ENCODE measurements around the gene RHOA.
A peak's percentile ranks its signal among the peaks of the same experiment; 100 is the strongest.

The RHOA gene

DNA sequence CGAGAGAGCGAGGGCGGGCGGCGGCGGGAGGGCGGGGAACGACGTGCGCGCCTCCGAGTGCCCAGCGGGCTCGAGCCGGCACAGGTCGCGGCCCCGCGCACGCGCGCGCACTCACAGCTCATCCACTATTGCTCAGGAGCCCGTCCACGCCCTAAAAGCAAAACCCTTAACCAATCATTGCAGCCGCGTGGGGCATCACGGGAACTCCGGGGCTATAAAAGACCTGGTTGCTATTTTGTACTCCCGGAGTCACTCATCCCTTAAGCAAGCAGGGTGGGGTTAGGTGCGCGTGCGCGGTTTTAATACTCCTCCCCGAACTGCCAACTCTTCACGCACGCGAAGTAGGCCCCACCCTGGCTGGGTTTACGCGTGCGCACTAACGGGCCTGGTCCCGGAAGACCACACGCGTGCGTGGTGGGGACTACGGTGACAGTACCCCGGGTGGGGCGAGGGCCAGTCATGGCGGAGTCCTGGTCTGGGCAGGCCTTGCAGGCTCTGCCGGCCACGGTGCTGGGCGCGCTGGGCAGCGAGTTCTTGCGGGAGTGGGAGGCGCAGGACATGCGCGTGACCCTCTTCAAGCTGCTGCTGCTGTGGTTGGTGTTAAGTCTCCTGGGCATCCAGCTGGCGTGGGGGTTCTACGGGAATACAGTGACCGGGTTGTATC is at the start of gene RHOA, which contains the start of gene TCTA:
Gene RHOA (minus strand): TSS at position 9 of the 664 bp plus-strand sequence. CDS start 36,387 bp downstream, outside the sequence.
Gene TCTA (plus strand): TSS at position 456 of the 664 bp plus-strand sequence. CDS start 4 bp downstream, at position 460.
- peak; percentile 99 for DNase-seq (ENCODE audit: low read depth)

DNA sequence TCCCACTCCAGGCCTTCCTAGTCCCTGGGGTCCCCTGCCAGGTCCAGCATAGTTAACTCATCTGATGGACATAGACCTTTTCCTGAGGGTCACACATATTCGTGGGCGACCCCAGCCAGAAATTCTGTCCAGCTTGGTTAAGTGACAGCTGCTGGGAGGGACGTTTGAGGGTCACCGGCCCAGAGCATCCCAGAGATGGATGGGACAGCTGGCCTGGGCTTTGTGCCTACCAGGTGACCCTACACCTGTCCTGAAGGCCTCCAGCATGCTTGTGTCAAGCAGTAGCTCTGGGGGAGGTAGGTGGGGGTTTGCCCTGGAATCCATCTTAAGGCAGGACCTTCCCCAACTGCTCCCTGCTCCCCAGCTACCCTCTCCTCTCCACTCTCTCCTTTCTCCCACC is 49.2 kb upstream of the RHOA start:
- DNase-seq (ENCODE audit: low read depth) = no peak

DNA sequence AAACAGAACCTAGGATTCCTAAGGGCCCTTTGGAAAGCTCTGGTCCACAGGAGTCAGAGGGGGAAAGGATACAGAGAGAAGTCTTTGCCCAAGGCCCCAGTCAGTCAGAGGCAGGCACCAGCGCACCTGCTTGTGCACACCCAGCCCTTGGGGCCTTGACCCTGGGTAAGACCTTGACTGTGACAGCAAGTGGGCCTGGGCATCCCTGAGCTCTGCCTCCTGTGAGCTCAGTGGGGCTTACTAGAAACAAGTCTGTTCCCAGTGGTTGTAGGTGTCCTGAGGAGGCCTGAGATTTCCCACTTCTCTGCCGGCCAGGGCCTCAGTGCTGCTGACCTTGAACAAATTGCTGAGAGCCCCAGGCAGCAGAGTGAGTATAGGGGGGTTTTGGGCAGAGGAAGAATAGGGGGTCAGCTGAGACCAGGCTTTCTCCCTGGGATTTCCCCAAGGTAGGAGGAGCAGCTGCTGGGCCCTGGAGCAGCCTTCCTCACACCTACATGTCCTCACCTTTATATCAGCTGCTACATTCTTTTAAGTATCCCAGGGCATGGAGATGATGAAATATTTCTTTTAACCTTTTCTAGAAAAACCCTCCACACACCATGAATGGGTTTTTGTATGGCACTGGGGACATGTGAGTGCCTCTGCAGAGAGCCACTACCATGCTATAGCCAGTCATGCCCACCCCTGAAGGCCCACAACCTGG is 48.6 kb upstream of the RHOA start:
- no peak for DNase-seq (ENCODE audit: low read depth)

DNA sequence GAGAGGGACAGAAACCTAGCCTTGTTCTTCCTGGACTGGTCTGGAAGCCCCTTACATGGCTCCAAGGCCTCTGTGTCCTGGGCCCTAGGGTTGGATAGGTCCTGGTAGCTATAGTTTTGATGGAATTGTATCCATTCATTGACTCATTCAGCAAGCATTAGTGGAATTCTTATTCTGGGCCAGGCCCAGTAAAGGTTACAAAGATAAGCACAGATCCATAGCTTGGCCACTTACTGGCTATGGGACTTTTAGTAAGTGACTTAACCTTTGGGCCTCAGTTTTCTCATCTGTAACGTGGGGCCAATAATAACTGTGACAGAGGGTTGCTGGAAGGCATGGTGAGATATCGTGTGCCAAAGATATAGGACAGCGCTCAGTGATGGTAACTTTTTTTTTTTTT is 44.7 kb upstream of the RHOA start:
- DNase-seq (ENCODE audit: low read depth) = no peak

DNA sequence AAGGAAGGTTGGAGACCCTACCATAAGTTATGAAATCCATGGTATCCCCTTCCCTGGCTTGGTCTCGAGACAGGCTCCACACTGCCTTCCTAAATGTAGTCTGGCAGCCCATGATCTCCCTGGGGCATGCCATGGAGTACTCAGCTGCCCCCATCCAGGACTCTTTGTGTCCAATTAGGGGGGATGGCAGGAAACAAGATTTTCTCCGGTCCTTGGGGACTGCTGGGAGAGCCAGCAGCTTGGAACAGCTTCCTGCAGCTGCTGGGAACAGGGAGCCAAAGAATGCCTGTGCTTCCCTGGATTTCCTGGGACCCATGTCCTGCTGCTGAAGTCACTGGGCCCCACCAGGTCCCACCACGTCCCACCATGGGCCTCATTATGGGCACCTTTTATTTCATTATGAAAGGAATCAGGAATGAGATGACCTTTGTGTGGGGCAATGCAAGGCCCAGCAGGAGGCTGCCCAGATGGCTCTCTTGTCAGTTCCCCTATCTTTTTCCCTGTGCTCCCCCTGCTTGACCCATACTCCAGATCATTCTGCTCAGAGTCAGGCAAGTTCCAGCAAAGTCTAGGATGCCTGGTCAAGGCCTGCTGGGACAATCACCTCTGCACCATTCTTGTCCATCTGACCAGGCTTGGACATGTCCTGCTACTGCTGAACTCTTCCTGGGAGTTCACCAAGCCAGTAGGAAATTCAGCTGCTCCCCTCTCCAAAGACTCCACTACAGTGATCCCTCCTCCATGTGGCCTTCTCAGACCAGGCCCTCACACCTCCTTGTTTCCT is 43.3 kb upstream of the RHOA start:
- no peak for DNase-seq (ENCODE audit: low read depth)

DNA sequence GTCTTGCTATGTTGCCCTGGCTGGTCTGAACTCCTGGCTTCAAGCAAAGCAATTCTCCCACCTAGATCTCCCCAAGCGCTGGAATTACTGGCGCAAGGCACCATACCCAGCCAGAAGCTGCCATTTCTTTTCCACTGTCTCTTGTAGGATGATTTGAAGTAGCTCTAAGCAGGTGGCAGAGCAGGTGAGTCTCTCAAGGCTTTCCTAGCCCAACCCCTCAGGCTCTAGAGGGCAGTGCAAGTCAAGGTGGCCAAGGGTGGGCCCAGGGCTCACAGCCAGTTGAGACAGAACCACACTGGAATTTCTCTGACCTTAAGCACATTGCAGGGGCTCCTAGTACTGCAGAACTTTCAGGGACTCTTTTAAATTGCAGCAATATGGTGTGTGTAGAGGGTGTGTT is 42.7 kb upstream of the RHOA start:
- DNase-seq (ENCODE audit: low read depth) = no peak

DNA sequence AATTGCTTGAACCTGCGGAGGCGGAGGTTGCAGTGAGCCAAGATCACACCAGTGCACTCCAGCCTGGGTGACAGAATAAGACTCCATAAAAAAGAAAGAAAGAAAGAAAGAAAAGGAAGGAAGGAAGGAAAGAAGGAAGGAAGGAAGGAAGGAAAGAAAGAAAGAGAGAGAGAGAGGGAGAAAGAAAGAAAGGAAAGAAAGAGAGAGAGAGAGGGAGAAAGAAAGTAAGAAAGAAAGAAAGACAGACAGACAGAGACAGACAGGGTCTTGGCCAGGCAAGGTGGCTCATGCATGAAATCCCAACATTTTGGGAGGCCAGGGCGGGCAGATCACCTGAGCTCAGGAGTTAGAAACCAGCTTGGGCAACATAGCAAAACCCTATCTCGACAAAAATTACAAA is 41.8 kb upstream of the RHOA start:
- no peak for DNase-seq (ENCODE audit: low read depth)

DNA sequence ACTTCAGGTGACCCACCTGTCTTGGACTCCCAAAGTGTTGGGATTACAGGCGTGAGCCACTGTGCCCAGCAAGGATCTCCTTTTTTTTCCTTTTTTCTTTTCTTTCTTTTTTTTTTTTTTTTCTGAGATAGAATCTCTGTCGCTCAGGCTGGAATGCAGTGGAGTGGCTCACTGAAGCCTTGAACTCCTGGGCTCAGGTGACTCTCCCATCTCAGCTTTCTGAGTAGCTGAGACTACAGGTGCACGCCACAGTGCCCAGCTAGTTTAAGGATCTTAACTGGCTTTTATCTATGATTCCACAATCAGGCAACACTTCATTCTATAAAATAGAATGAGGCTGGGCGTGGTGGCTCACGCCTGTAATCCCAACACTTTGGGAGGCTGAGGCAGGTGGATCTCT is 33.6 kb upstream of the RHOA start:
- no peak for DNase-seq (ENCODE audit: low read depth)

DNA sequence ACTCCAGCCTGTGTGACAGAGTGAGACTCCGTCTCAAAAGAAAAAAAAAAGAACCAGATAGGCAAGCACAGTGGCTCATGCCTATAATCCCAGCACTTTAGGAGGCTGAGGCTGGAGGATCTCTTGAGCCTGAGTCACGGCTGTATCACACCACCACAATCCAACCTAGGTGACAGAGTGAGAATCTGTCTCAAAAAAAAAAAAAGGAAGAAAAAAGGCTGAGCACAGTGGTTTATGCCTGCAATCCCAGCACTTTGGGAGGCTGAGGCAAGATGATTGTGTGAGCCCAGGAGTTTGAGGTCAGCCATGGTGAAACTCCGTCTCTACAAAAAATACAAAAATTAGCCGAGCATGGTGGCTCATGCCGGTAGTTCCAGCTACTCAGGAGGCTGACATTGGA is 23.0 kb upstream of the RHOA start:
- no peak for DNase-seq (ENCODE audit: low read depth)

DNA sequence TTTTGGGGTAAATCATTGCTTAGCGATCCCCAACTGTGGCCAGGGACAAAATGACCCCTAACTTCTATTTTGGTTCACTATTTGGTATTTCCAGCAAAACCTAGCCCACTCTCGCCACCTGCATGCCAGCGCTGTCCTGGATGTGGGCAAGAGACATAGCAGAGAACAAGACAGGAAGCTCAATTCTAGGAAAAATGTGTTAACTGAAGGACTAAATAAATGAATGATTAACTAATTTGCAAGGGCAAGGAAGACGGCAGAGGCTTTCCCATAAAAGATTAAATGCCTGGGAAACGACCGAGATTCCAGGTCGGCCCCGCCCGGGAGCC is 16.9 kb upstream of the RHOA start:
- DNase-seq (ENCODE audit: low read depth) = no peak

DNA sequence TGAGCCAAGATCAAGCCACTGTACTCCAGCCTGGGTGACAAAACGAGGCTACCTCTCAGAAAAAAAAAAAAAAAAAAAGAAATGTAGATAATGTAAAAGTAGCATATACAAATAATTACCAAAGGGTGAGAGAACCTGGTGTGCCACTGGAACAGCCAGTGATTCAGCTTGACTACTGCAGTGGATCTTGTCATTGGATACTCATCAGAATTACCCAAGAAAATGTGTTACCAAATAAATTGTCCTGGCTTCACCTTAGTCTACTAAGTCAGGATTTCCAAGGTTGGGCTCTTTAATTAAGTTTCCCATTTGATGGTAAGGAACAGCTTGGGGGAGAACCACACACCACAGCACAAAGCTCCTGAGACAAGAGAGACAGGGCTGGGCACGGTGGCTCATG is 15.8 kb upstream of the RHOA start:
- no peak for DNase-seq (ENCODE audit: low read depth)

DNA sequence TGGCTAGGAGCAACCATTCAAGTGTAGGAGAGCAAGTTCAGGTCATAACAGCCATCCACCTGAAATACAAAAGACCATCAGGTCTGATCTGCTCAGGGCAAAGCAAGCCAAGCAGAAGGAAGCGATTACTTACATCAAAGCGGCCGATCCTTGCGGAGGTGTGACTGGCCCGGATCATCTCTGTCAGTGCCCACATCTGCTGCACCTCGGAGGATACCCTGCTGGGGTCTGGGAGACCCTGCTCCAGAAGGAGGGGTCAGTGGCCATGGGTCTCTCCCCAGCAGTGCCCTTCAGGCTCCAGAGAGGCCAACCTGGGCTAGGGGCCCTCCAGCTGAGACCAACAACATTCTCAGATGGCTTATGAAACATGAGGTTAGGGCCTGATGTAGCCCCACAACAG is 13.0 kb upstream of the RHOA start:
- no peak for DNase-seq (ENCODE audit: low read depth)

DNA sequence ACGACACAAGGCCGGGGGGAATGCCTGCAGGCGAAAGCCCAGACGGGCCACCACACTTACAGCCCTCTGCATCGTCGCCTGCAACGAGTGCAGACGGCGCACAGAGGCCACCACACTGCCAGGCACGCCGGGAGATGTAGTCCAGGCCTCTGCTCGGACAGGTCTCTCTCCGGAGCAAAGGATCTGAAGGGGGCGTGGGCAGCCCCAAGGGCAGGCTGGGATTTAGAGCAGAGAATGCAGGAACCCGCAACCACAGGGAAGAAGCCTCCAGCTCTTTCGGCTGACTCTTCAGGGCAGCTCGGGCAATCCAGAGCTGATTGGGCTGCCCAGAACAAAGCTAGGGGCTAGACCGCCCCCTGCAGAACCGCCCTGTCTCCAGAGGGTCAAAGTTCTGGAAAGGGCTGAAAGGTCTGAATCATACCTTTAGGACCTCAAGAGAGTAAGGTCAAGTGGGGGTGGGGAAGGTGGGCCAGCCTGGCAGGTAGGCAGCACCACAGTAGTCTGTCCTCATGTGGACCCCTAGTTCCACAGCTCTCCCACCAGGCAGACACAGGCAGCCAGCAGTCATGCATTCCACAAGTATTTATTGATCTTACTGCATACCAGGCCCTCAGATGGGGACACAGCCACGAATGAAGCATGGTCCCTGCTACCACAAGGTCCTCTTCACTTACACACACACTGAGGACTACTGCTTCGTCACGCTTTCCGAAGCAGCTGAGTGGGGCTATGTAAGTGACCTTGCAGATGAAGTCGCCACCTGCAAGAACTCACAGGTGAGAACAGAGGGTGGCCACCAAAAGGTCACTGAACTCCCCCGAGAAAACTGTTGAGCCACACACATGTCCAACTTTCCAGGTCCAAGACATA is 10.8 kb upstream of the RHOA start, which contains the start of gene AMT:
Gene AMT (minus strand): TSS at position 95 of the 870 bp plus-strand sequence. CDS start 23 bp downstream, at position 72.
- no peak for DNase-seq (ENCODE audit: low read depth)

DNA sequence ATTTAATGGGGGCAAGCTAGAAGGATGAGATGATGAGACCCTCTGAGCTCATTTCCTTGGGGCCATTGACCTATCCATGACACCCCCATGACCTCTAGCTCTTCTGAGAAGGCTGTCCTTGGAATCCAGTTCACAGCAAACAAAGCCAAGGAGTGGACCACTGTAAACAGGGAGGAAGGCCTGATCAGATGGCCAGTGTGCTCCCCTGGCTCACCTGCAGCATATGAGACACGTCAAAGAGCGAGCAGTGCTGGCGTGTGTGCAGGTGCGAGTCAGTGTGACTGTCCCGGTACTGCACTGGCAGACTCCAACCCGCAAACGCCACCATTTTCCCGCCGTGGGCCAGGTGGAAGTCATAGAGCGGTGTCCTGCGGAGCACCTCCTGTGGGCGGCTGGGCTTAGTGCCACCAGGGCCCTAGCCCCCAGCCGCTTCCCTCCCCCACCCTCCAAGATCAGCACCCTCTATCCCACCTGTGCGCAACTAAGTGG is 10.2 kb upstream of the RHOA start:
- DNase-seq (ENCODE audit: low read depth) = no peak

DNA sequence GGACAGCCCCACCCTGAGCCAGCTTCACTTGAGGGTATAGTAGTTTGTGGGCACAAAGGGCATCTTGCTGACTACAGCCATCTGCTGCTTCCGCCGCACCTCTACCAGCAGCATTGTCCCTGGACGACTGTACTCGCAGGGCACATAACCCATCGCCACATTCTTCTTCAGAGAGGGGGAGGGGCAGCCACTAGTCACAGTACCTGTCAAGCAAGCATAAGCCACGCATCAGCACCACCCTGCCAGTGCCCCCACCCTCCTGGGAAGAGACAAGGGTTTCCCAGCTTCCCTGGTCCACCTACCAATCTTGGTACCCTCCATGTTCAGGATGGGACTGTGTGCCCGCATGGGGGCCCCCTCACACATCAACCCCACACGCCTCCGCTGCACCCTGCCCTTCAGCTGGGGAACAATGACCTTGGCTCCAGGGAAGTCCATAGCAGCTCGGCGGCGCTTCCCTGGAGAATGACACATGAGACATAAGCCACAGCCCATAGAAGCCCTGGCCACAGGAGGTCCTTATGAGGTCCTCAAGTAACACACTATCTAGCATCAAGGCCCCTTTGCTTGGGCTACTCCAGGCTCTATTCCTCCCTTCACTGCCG is 5.8 kb upstream of the RHOA start:
- no peak for DNase-seq (ENCODE audit: low read depth)

DNA sequence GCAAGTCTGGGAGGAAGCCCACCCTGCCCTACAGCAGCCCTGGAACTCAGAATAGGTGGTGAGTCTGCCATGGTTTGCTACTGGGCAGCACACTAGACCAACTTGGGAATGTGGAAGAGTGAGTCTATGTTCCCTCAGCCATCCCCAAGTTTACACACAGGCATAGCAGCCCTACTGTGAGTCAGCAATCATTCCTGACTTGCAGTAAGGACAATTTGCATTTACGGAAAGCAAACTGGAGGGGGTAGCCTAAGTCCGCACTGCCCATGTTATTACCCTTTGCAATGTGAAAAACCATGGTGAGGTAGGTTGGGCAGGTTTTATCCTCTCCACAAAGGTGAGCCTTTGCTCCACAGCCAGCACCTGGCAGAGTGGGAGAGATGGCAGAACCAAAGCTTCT is 5.1 kb upstream of the RHOA start:
- DNase-seq (ENCODE audit: low read depth) = no peak

DNA sequence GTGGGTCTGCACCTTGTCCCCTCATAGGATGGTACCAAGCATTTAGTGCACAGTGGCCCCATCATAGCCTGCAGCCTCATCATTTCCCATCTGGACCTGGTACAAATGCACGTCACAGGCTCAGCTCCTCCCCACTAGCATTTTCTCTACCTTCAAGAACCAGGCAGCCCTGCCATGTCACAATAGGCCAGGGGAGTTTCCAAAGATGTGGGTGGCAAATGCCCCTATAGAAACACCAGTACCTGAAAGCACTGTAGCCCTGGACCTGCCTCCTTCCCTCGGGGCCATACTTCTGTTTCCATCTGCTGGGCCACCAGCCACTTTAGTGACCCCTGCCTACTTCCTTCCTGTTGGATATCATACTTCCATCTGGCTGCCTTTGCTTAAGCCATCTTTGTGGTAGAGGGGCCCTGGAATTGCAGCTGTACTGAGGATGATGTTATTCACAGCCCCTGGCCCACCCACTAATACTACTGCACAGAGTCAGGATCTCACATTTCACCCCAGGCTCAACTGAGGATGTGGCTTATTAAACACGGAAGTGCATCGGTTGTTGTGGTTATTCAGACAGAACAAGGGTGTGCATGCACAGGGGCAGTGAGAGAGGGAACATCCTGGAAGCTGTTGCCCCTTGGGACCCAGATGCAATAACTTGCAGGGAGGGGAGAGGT is 4.3 kb upstream of the RHOA start:
- no peak for DNase-seq (ENCODE audit: low read depth)

DNA sequence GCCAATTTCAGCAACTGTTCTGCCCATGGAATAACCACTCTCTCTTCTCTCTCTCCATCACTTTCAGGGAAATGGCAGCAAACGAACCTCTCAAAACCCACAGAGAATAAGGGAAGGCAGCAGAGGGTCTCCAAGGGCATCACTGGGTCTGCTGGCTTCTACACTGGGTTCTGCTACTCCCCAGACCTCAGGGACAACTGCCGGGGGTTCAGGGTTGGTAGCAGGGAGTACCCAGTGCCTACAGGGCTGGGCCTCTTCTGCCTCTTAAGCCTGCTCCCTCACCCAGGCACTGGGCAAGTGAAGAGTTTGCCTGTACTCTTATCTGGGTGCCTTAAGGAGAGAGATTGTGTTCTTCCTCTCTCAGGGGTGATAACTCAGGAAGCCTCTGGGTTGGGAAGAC is 3.0 kb upstream of the RHOA start:
- DNase-seq (ENCODE audit: low read depth) = no peak

DNA sequence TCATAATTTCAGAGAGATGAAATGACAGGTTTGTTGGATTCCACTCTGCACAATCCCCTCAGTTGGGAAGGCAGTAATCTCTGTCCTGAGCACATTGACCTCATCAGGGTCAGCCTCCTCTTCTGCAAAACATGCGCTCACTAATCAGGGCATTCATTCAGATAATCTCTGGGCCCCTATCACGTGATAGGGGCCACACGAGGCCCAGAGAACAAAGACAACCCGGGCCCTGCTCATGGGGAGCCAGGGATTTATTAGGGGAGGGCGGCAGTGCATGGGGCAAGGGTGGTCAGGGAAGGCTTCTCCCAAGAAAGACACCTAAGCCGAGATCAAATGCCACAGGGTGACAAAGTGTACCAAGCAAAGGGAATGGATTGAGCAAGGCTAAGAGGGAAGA is 1.6 kb upstream of the RHOA start:
- DNase-seq (ENCODE audit: low read depth) = no peak

DNA sequence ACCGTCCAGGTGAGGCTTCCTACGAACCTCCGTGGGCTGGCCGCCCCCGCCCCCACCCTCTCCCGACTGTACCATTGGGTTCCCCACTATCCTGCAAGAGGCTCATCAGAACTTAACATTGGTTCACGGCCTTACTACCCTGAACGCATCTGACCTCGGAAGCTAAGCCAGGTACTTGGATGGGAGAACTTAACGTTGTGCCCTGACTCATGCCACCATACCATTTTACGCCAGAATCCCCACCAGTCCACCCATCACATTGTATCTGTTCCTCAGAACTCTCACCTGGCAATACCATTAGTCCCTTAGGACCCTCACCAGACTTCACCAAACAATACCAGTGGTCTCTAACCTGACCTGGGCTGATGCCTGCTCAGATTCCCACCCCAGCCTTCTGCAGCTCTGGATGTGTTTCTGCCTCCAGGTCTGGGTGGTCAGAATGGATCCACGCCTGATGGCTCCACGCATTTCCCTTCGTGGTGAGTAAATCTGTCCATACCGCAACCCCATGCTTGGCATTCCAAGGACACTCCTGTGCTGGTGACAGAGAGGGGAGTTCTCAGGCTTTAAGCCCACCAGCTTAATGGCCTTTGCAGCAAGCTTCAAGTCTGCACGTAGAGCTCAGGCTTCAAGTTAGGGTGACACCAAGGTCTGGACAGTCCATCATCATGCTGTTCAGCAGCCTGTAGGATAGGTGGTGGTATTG is 1.0 kb upstream of the RHOA start:
- no peak for DNase-seq (ENCODE audit: low read depth)
